Keratinocyte (primary cell): ENCODE data around the gene SKIDA1. TPM values are rescaled to one million over a fixed set of nuclear protein-coding genes. Genes with fewer than 3 reads are reported as not detected.

Experiments used
- DNase-seq: peaks from one replicate; pipeline ENCODE4 v3.0.0-alpha.2; 2011; ENCODE audit warnings: low read depth, missing footprints, low spot score
- FAIRE-seq: peaks from 2 replicates; lab custom pipeline; 2011; peaks lifted over from hg19 to GRCh38; lab: Jason Lieb, UNC
- H2AFZ ChIP-seq: 2 replicates; pipeline ENCODE4 v1.6.0; 2012; ENCODE audit warnings: low read length, control low read depth, inconsistent platforms; ENCODE audit not compliant: control insufficient read depth
- H3K27ac ChIP-seq: 2 replicates; pipeline ENCODE4 v1.5.1; 2011; ENCODE audit warnings: low read length; ENCODE audit not compliant: control insufficient read depth, insufficient read depth
- H3K27me3 ChIP-seq: 3 replicates; pipeline ENCODE4 v1.6.0; 2011; ENCODE audit warnings: low read length; ENCODE audit not compliant: control insufficient read depth, insufficient read depth; ENCODE audit errors: extremely low read depth
- H3K36me3 ChIP-seq, 2 experiments: 2 replicates in 1 of 2; 3 replicates in 1 of 2; pipeline ENCODE4 v1.5.1; 2011; ENCODE audit warnings: low read length in 2 of 2, mild to moderate bottlenecking in 1 of 2; ENCODE audit not compliant: control insufficient read depth in 2 of 2, insufficient read depth in 2 of 2; ENCODE audit errors: extremely low read depth in 1 of 2
- H3K4me1 ChIP-seq: 3 replicates; pipeline ENCODE4 v1.5.1; 2011; ENCODE audit warnings: low read length; ENCODE audit not compliant: control insufficient read depth, insufficient read depth; ENCODE audit errors: extremely low read depth
- H3K4me2 ChIP-seq: 3 replicates; pipeline ENCODE4 v1.6.0; 2011; ENCODE audit warnings: low read depth, low read length; ENCODE audit not compliant: control insufficient read depth, insufficient read depth; ENCODE audit errors: extremely low read depth
- H3K4me3 ChIP-seq, 3 experiments: fragments of 200-600 bp in 1 of 3; sonication (generic) in 1 of 3; 2 replicates in 2 of 3; 3 replicates in 1 of 3; pipeline ENCODE4 v1.5.1; 2011 to 2016; ENCODE audit warnings: low read length in 3 of 3, mild to moderate bottlenecking in 3 of 3, control low read depth in 2 of 3, inconsistent platforms in 1 of 3, low read depth in 1 of 3, mixed read lengths in 1 of 3, mixed run types in 1 of 3, moderate library complexity in 1 of 3; ENCODE audit not compliant: control insufficient read depth in 2 of 3, insufficient read depth in 2 of 3; ENCODE audit errors: extremely low read depth in 1 of 3
- H3K79me2 ChIP-seq: 2 replicates; pipeline ENCODE4 v1.6.0; 2012; ENCODE audit warnings: low read length; ENCODE audit not compliant: control insufficient read depth, insufficient read depth
- H3K9ac ChIP-seq: 3 replicates; pipeline ENCODE4 v1.6.0; 2011; ENCODE audit warnings: low read length; ENCODE audit not compliant: control insufficient read depth, insufficient read depth; ENCODE audit errors: extremely low read depth
- H3K9me1 ChIP-seq: 3 replicates; pipeline ENCODE4 v1.6.0; 2011; ENCODE audit warnings: low read length; ENCODE audit not compliant: control insufficient read depth, insufficient read depth; ENCODE audit errors: extremely low read depth
- H3K9me3 ChIP-seq: 2 replicates; pipeline ENCODE4 v1.5.1; 2012; ENCODE audit warnings: low read depth, low read length; ENCODE audit not compliant: control insufficient read depth
- H4K20me1 ChIP-seq: 3 replicates; pipeline ENCODE4 v1.6.0; 2011; ENCODE audit warnings: low read length; ENCODE audit not compliant: control insufficient read depth, insufficient read depth; ENCODE audit errors: extremely low read depth
- CTCF ChIP-seq, 3 experiments: IDR thresholded peaks in 1 of 3; conservative IDR thresholded peaks in 1 of 3; optimal IDR thresholded peaks in 1 of 3; 2 replicates in 2 of 3; 3 replicates in 1 of 3; pipeline versions ENCODE3 to v1.5.1; 2011; ENCODE audit warnings: low read length in 3 of 3, mild to moderate bottlenecking in 3 of 3, moderate library complexity in 2 of 3, control low read depth in 1 of 3, inconsistent platforms in 1 of 3; ENCODE audit not compliant: insufficient read depth in 2 of 3; ENCODE audit errors: extremely low read depth in 1 of 3
- EZH2 ChIP-seq: IDR thresholded peaks from one replicate; pipeline ENCODE4 v1.6.1; 2012; ENCODE audit warnings: inconsistent platforms, mild to moderate bottlenecking, low read length, moderate library complexity
- dilution Hi-C: fragments of 300-500 bp; cut with MboI; formaldehyde crosslinking; loops from one replicate; pipeline ENCODE4 v1.7.0; 2020; ENCODE audit warnings: low sequenced_read_pairs; ENCODE audit not compliant: extremely low pct_ligation_motif_present
- polyA plus RNA-seq, 5 experiments: library from polyadenylated mRNA; depleted of rRNA in 3 of 5; stranded (reverse) in 3 of 5; stranded (forward) in 1 of 5; unstranded in 1 of 5; fragments of >200 nt; gene quantifications; 1 replicate in 1 of 5; 2 replicates in 3 of 5; 3 replicates in 1 of 5; pipeline versions ENCODE4 v1.2.1 to v1.2.3, GENCODE V29; 2011 to 2012; ENCODE audit warnings: missing spikeins in 2 of 5, low read depth in 1 of 5, low replicate concordance in 1 of 5
- small RNA-seq, 3 experiments: library from RNA; depleted of rRNA; stranded (forward); fragments of <200 nt; gene quantifications; one replicate each; pipeline ENCODE3, GENCODE V24; 2012; ENCODE audit warnings: low read depth in 3 of 3, low replicate concordance in 1 of 3; ENCODE audit not compliant: insufficient read length in 3 of 3

SKIDA1 gene
- polyA plus RNA-seq, 1 donor (not counting 4 experiments of a cell fraction or from before 2014, with no cell fraction given): 0.13 TPM

GRCh38 chr10:21467633-21468032 lies 57.8 kb downstream of the SKIDA1 start:
- H3K9me3 ChIP-seq: no peaks in the 10 kb centered on the region
- H3K9me1 ChIP-seq: no peaks in the 10 kb centered on the region
- H2AFZ ChIP-seq: no peak overlapping the region
- DNase-seq (no peak), FAIRE-seq (no peak)
- no peaks in the 10 kb centered on the region for H3K36me3 ChIP-seq
- no peaks in the 10 kb centered on the region for H3K27me3 ChIP-seq
- H3K79me2 ChIP-seq: no peaks in the 10 kb centered on the region
- dilution Hi-C loops: no loop called here
- no peaks in the 10 kb centered on the region for H4K20me1 ChIP-seq
- H3K4me2 ChIP-seq: no peak overlapping the region
- TF ChIP-seq EZH2: no peak
- TF ChIP-seq CTCF (optimal IDR thresholded peaks at IDR 0.05 in 1 of 3, IDR thresholded peaks at IDR 0.05 in 1 of 3, conservative IDR thresholded peaks at IDR 0.05 in 1 of 3; ENCODE audit: extremely low read depth in 1 of 3, insufficient read depth in 2 of 3, low read length in 3 of 3): no peak
- no peak overlapping the region for H3K9ac ChIP-seq
- no peaks in the 10 kb centered on the region for H3K4me1 ChIP-seq
- H3K27ac ChIP-seq: no peak overlapping the region
- no peak overlapping the region for H3K4me3 ChIP-seq

- DNase-seq: no peak
- H3K79me2 ChIP-seq: no peaks in the 10 kb centered on the region
- dilution Hi-C loops: no loop called here
- no peak overlapping the region for H3K4me2 ChIP-seq
- FAIRE-seq: no peak
- no peaks in the 10 kb centered on the region for H3K36me3 ChIP-seq
- H3K9me3 ChIP-seq: no peaks in the 10 kb centered on the region
- H3K27ac ChIP-seq: no peak overlapping the region
- no peak overlapping the region for H2AFZ ChIP-seq
- H3K4me3 ChIP-seq: no peak overlapping the region
- H3K27me3 ChIP-seq: no peaks in the 10 kb centered on the region
- no peaks in the 10 kb centered on the region for H4K20me1 ChIP-seq
- no peak overlapping the region for H3K9ac ChIP-seq
- H3K4me1 ChIP-seq: no peaks in the 10 kb centered on the region
- TF ChIP-seq CTCF (optimal IDR thresholded peaks at IDR 0.05 in 1 of 3, IDR thresholded peaks at IDR 0.05 in 1 of 3, conservative IDR thresholded peaks at IDR 0.05 in 1 of 3; ENCODE audit: extremely low read depth in 1 of 3, insufficient read depth in 2 of 3, low read length in 3 of 3) (no peak), EZH2 (no peak)
- no peaks in the 10 kb centered on the region for H3K9me1 ChIP-seq
These were observed 61.3 kb downstream of the SKIDA1 start for GRCh38 chr10:21464134-21464533.

Small RNA genes lying within 50 kb of the gene (small RNA-seq; reads per million reads assigned to genes)
- 0 to 0.67 (median 0.25) reads per million in 3 experiments for gene MIR1915
- 0 reads per million in 3 experiments for gene RF00019
- gene RNU6-306P: 0 reads per million in 3 experiments

Other genes with a start within 250 kb of the SKIDA1 start
- 26.6 to 40.2 TPM (median 35.8 TPM) in 3 replicates for gene MLLT10, start 8.6 kb upstream of the SKIDA1 start, polyA plus RNA-seq